Panc1 (cell line): ENCODE data around the gene PCCA. TPM values are rescaled to one million over a fixed set of nuclear protein-coding genes. Genes with fewer than 3 reads are reported as not detected.

ENCODE experiments used
- ATAC-seq: fragments of 200-7000 bp; cut with Tn5 transposase; 2 replicates; pipeline ENCODE4 v1.9.1; 2020; ENCODE audit warnings: mild to moderate bottlenecking, moderate library complexity
- BruUV-seq: library from RNA; stranded (reverse); fragments of 400-500 nt; replicated peaks from 2 replicates; lab custom pipeline; 2021; lab: Mats Ljungman, UMichigan
- CTCF ChIA-PET: fragments of 300-600 bp; sonication (Branson Sonifier 250); formaldehyde crosslinking; loops from one replicate; lab custom pipeline; 2022; ENCODE audit warnings: antibody characterized with exemption; lab: Charles Lee
- POLR2A ChIA-PET: fragments of 300-600 bp; sonication (Branson Sonifier 250); formaldehyde crosslinking; loops from one replicate; lab custom pipeline; 2022; ENCODE audit warnings: antibody characterized with exemption; lab: Charles Lee
- DNase-seq: peaks from one replicate; pipeline ENCODE4 v3.0.0-alpha.2; 2010; ENCODE audit warnings: low read depth, low spot score
- H3K27ac ChIP-seq: 2 replicates; pipeline ENCODE4 v1.5.1; 2011; ENCODE audit warnings: mild to moderate bottlenecking, low read length, inconsistent platforms
- H3K27me3 ChIP-seq: fragments of 200-500 bp; sonication (Bioruptor generic); 2 replicates; pipeline ENCODE4 v1.6.0; 2014; ENCODE audit warnings: low read length, inconsistent platforms; ENCODE audit not compliant: control insufficient read depth, insufficient read depth
- H3K36me3 ChIP-seq: fragments of 200-500 bp; sonication (Bioruptor generic); 2 replicates; pipeline ENCODE4 v1.5.1; 2014; ENCODE audit warnings: inconsistent platforms, mild to moderate bottlenecking, low read length, moderate library complexity; ENCODE audit not compliant: control insufficient read depth, insufficient read depth
- H3K4me1 ChIP-seq: 2 replicates; pipeline ENCODE4 v1.5.1; 2011; ENCODE audit warnings: inconsistent platforms, mild to moderate bottlenecking, low read length, moderate library complexity; ENCODE audit not compliant: control insufficient read depth, insufficient read depth
- H3K4me3 ChIP-seq, 2 experiments: 2 replicates each; pipeline ENCODE4 v1.5.1; 2011 to 2012; ENCODE audit warnings: low read depth in 2 of 2, low read length in 2 of 2, mild to moderate bottlenecking in 2 of 2, inconsistent platforms in 1 of 2, moderate library complexity in 1 of 2
- H3K9me3 ChIP-seq: fragments of 200-500 bp; sonication (Bioruptor generic); 2 replicates; pipeline ENCODE4 v1.5.1; 2014; ENCODE audit warnings: low read depth, mild to moderate bottlenecking, inconsistent platforms, low read length, moderate library complexity; ENCODE audit not compliant: control insufficient read depth, insufficient read depth
- CTCF ChIP-seq: fragments of 450-650 bp; IDR thresholded peaks from 2 replicates; pipeline ENCODE4 v1.5.1; 2017; ENCODE audit warnings: mild to moderate bottlenecking
- POLR2AphosphoS5 ChIP-seq: IDR thresholded peaks from 2 replicates; pipeline ENCODE4 v1.6.1; 2012; ENCODE audit warnings: mild to moderate bottlenecking, low read depth, low read length, moderate library complexity
- REST ChIP-seq, 2 experiments: IDR thresholded peaks; 2 replicates each; pipeline ENCODE4 v1.6.1; 2011 to 2012; ENCODE audit warnings: low read depth in 2 of 2, control low read depth in 1 of 2, low read length in 1 of 2, mild to moderate bottlenecking in 1 of 2, moderate library complexity in 1 of 2; ENCODE audit not compliant: insufficient read depth in 1 of 2
- SIN3A ChIP-seq: IDR thresholded peaks from 2 replicates; pipeline ENCODE4 v1.6.1; 2012; ENCODE audit warnings: low read depth, mild to moderate bottlenecking, low read length, moderate library complexity, borderline replicate concordance; ENCODE audit not compliant: insufficient read depth
- TCF7L2 ChIP-seq: IDR thresholded peaks from 2 replicates; pipeline ENCODE4 v1.6.1; 2011; ENCODE audit warnings: mild to moderate bottlenecking, low read depth, low read length, inconsistent platforms
- in situ Hi-C: cut with HindIII; loops from 2 replicates; pipeline ENCODE4 v1.10.0; 2016; ENCODE audit warnings: low sequenced_read_pairs, low pct_unique_long_range_greater_than_20kb
- intact Hi-C: fragments of 100-400 bp; cut with micrococcal nuclease; formaldehyde crosslinking; loops from one replicate; pipeline ENCODE4 v1.10.0; 2022; ENCODE audit not compliant: unreplicated experiment
- total RNA-seq: library from RNA; stranded (reverse); gene quantifications from one replicate; pipeline ENCODE4 v1.2.1, GENCODE V29; 2021; ENCODE audit not compliant: unreplicated experiment

Gene PCCA
- total RNA-seq, 1 experiment from 2014 or later = 14.7 TPM

- intact Hi-C loops = no loop called here
- no peaks in the 10 kb centered on the region for H3K27me3 ChIP-seq
Measured at GRCh38 chr13:100397627-100398026, 308.7 kb downstream of the PCCA start.

GRCh38 chr13:100398360-100398759 lies 309.5 kb downstream of the PCCA start:
- TF ChIP-seq CTCF (no peak), POLR2AphosphoS5 (no peak), REST (IDR thresholded peaks at IDR 0.05; ENCODE audit: insufficient read depth in 1 of 2, low read depth in 2 of 2, low read length in 1 of 2) (no peak), SIN3A (no peak), TCF7L2 (no peak)
- H3K4me3 ChIP-seq = no peak overlapping the region
- CTCF ChIA-PET = no interaction called here

More at GRCh38 chr13:100397627-100398026, 308.7 kb downstream of the PCCA start:
- H3K4me1 ChIP-seq = peaks cover 52% of the 10 kb centered on the region
- in situ Hi-C loops = no loop called here
- CTCF ChIA-PET = interaction anchor here (0.5 kb wide), 1 partner anchor 262 kb away, joined by 3 read pairs; no protein-coding TSS in a partner anchor
- no peak for DNase-seq
- H3K27ac ChIP-seq = peak overlapping the region; percentile 100
- no peak for TF ChIP-seq REST (IDR thresholded peaks at IDR 0.05; ENCODE audit: insufficient read depth in 1 of 2, low read depth in 2 of 2, low read length in 1 of 2)
- no peak for TF ChIP-seq POLR2AphosphoS5
- TF ChIP-seq CTCF = no peak
- TF ChIP-seq SIN3A = no peak
- TF ChIP-seq TCF7L2 = no peak
- no peaks in the 10 kb centered on the region for H3K9me3 ChIP-seq
- no peak for ATAC-seq
- BruUV-seq = no TSS peak
- POLR2A ChIA-PET = interaction anchor here (0.5 kb wide), 1 partner anchor 284 kb away, joined by 3 read pairs; no protein-coding TSS in a partner anchor
- no peaks in the 10 kb centered on the region for H3K36me3 ChIP-seq
- H3K4me3 ChIP-seq = no peak overlapping the region

More at GRCh38 chr13:100398360-100398759, 309.5 kb downstream of the PCCA start:
- Histone ChIP-seq H3K4me1 (peaks cover 46% of the 10 kb centered on the region), H3K27ac (peak overlapping the region; percentile 100), H3K27me3 (no peaks in the 10 kb centered on the region), H3K9me3 (no peaks in the 10 kb centered on the region), H3K36me3 (no peaks in the 10 kb centered on the region)
- intact Hi-C loops = no loop called here
- in situ Hi-C loops = no loop called here
- no TSS peak for BruUV-seq
- ATAC-seq (no peak), DNase-seq (no peak)
- POLR2A ChIA-PET = no interaction called here
